GM12864 (cell line): ENCODE data around the gene SMIM12.

Source experiments
- DNase-seq: peaks from one replicate; pipeline ENCODE4 v3.0.0-alpha.2; 2011; ENCODE audit warnings: low read depth
- H3K4me3 ChIP-seq: 2 replicates; pipeline ENCODE4 v1.5.1; 2011; ENCODE audit warnings: mild to moderate bottlenecking, low read depth, low read length, control low read depth
- TF ChIP-seq, protein P1 (sequence below): IDR thresholded peaks from 2 replicates; pipeline ENCODE4 v1.5.1; 2011; ENCODE audit warnings: low read depth, mild to moderate bottlenecking, moderate library complexity, low read length, control low read depth, inconsistent platforms; ENCODE audit errors: missing control alignments

SMIM12 gene

DNA sequence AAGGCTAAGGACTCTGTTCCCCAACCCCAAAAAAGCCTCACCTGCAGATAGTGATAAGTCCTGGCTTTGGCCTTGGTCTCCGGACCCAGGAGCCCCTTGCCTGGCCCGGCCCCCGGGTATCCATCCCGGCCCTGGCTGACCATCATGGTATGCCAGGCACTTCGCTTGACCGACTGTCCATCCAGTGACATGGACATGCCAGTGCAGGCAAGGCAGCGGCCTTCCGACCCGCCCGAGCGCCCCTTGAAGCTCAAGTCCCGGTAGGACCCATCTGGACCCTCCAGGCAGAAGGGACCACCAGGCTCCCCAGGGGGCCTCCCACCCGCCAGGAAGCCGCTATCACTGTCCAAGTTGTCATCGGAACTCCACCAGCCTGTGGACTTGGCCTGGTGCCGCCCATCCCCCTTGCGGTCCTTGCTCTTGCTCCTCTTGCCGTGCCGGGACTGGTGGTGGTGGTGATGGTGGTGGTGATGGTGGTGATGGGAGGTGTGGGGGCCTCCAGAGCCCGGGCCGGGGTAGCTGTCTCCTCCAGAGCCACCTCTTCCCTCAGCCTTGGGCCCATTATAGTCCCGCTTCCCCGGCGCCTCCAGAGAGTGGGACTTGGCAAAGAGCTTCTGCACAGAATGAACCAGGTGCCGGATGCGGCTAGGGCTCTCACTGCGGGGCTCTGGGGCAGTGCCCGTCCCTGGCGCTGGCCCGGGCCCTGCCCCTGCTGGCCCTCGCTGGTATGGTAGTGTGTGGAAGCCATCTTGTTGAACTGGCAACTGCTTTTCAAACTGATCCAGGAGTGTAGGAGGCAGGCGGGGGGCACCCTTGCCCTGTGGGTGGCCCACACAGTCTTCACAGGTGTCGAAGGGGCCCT lies 44.9 kb upstream of the SMIM12 start:
- H3K4me3 ChIP-seq = no peak overlapping the region
- TF ChIP-seq, protein P1, sequence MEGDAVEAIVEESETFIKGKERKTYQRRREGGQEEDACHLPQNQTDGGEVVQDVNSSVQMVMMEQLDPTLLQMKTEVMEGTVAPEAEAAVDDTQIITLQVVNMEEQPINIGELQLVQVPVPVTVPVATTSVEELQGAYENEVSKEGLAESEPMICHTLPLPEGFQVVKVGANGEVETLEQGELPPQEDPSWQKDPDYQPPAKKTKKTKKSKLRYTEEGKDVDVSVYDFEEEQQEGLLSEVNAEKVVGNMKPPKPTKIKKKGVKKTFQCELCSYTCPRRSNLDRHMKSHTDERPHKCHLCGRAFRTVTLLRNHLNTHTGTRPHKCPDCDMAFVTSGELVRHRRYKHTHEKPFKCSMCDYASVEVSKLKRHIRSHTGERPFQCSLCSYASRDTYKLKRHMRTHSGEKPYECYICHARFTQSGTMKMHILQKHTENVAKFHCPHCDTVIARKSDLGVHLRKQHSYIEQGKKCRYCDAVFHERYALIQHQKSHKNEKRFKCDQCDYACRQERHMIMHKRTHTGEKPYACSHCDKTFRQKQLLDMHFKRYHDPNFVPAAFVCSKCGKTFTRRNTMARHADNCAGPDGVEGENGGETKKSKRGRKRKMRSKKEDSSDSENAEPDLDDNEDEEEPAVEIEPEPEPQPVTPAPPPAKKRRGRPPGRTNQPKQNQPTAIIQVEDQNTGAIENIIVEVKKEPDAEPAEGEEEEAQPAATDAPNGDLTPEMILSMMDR = no peak
- no peak for DNase-seq

DNA sequence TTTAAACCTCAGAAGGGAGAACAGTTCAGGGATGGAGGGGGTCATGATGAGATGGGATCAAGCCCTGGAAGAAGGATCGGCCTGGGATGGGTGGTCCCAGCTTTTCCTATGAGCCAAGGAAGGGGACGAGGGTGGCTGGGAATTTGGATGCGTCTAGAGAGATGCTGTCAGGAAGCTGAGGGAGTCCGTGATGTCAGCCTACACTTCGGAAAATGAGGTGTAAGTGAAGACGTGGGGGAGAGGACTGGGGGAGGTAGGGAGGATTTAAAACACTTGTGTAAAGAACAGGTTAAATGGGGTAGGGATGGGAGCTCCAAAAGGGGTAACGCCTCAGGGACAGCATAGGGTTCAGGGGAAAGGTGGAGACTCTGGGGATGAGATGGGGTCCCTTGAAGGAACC lies 42.4 kb upstream of the SMIM12 start:
- H3K4me3 ChIP-seq = no peak overlapping the region
- TF ChIP-seq, protein P1 = no peak
- no peak for DNase-seq

DNA sequence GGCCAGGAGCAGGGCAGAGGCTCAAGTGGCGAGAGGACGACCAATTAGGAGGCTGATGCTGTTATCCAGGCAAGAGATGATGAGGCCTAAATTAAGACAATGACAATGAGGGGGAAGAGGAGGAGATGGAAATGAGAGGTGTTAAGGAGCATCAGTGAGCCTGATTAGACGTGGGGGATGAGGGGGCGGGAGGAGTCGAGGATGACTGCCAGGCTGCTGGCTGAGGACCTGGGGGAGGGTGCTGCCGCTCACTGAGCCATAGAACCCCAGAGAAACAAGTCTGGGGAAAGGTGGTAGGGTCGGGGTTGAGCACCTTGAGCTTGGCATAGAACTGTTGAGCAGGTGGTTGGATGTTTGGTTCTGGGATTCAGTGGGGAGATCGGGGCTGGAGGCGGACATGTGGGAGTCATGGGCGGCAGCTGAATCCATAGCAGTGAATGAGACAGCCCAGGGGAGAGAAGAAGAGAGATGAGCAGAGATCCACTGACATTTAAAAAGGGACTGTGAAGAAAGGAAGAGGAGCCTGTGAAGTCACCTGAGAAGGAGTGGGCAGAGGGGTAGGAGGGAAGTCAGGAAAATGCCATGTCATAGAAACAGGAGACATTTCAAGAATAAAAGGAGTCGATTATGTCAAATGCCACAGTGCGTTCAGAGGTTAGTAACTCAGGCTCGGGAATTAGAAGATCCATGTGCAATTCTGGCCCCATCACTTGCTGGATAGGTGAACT lies 41.4 kb upstream of the SMIM12 start:
- TF ChIP-seq, protein P1 = no peak
- H3K4me3 ChIP-seq = no peak overlapping the region
- DNase-seq = no peak

DNA sequence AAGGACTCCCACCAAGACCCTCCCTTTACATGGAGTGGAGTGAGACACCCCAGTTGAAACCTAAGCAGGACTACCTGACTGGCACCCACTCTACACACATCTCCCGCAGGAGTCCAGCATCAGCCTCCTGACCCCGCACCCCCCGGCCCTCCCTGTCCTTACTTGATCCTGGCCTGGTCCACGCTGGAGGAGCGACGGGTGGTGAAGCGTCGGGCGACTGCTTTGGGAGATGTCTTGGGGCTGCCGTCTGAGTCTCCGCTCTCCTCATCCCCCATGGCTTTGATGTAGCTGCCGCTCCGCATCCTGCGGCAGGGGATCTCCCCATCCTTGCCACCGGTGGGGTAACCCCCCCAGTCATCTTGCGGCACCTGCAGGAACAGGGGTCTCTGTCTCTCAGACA lies 40.4 kb upstream of the SMIM12 start:
- no peak overlapping the region for H3K4me3 ChIP-seq
- TF ChIP-seq, protein P1 = no peak
- no peak for DNase-seq

DNA sequence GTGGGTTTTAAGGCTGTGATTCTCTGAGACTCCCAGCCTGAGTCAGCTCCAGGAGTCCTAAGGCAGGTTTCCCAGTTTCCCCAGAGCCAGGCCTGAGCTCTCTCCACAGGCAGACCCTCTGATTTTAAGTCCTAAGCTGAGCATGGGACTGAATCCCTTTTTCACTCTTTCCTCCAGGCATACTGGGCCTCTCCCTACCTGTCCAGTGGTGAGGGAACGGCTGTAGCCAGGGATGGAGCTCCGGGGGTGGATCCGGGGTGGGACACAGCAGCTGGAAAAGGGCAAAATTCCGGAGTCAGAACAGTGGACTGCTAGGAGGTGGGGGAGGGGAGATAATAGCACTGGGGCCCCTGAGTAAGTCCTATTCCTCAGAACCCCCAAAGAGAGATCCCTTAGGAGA lies 39.9 kb upstream of the SMIM12 start:
- TF ChIP-seq, protein P1 = no peak
- no peak overlapping the region for H3K4me3 ChIP-seq
- no peak for DNase-seq

DNA sequence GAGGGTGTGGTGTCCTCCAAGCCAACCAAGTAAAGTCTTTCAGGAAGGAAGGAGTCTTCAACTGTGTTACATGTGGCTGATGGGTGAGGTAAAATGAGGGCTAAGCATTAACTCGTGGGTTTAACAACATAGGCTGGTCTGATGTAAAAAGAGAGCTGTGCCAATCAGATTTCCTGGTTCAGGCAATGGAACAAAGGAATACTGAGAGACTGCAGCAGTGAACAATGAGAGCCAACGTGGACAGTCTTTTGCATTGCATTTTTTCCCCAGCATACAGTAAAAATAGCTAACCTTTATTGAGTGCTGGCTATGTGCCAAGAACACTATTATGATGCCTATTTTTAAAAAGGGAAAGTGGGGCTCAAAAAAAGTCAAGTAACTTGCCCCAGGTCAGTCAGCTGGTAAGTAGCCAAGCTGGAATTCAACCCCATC lies 38.8 kb upstream of the SMIM12 start:
- H3K4me3 ChIP-seq = no peak overlapping the region
- TF ChIP-seq, protein P1 = no peak
- no peak for DNase-seq

DNA sequence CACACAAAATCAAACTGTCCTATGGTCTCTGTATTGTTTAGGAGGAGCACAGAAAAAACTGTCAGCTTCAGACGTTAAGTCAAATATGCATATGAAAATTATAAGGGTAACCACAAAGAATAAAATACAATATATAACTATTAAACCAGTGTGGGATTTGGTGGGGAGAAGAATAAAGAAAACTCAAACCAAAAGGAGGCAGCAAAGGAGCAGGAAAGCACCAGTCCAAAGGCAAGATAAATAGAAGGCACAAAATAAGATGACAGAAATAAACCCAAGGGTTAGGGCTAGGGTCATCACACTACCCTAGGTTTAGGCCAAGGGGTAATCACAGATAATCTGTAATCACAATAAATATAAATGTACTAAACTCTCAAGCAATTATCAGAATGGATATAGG lies 37.1 kb upstream of the SMIM12 start:
- TF ChIP-seq, protein P1 = no peak
- no peak for DNase-seq
- H3K4me3 ChIP-seq = no peak overlapping the region
